Mucosa of descending colon (tissue), 3 donors: ENCODE results near the gene PDGFB. TPM values are rescaled to one million over a fixed set of nuclear protein-coding genes. Genes with fewer than 3 reads are reported as not detected.
A peak's percentile ranks its signal among the peaks of the same experiment; 100 is the strongest.

Experiments used
- ATAC-seq: fragments of 200-7000 bp; cut with Tn5 transposase; one replicate; pipeline ENCODE4 v1.9.1; 2020; ENCODE audit warnings: mild to moderate bottlenecking, moderate library complexity
- DNase-seq, 3 donors: peaks; one replicate each; pipeline ENCODE4 v3.0.0-alpha.2; 2020
- H3K36me3 ChIP-seq: fragments of 200-600 bp; one replicate; pipeline ENCODE4 v1.8.0; 2021; ENCODE audit warnings: low read depth, mild to moderate bottlenecking
- H3K4me1 ChIP-seq: fragments of 200-600 bp; one replicate; pipeline ENCODE4 v1.8.0; 2021; ENCODE audit warnings: low read depth, mild to moderate bottlenecking
- H3K4me3 ChIP-seq: fragments of 200-600 bp; one replicate; pipeline ENCODE4 v1.8.0; 2021; ENCODE audit warnings: mild to moderate bottlenecking
- H3K9me3 ChIP-seq: fragments of 200-600 bp; one replicate; pipeline ENCODE4 v1.8.0; 2021; ENCODE audit warnings: mild to moderate bottlenecking
- intact Hi-C, 2 donors: fragments of 100-400 bp; cut with DNase I in 1 of 2; cut with micrococcal nuclease in 1 of 2; formaldehyde crosslinking; loops; one replicate each; pipeline versions ENCODE4 v1.11.0 to v1.11.1; 2022; cut with DNase I, micrococcal nuclease
- total RNA-seq, 3 donors: library from RNA; stranded (reverse); fragmentation: NEBNext Ultra II Directional in 2 of 3; extraction: Animal tissue kit (Norgen Biotek cat#: 25700) in 2 of 3; gene quantifications; one replicate each; pipeline versions ENCODE4 v1.2.1 to v1.2.4, GENCODE V29; 2021 to 2023
- TF ChIP-seq, protein P1 (sequence below): fragments of 200-600 bp; IDR thresholded peaks from one replicate; pipeline ENCODE4 v1.8.0; 2022; ENCODE audit warnings: antibody characterized with exemption, mild to moderate bottlenecking
- donor health status: DM: no; HTN: no; CAD: no; lungs with moderate emphysema.
- donor health status: DM: no; HTN: no; CAD: no.
- donor health status: DM: no; HTN: yes; CAD: no.

The PDGFB gene
- total RNA-seq, 3 donors from 2014 or later = 1.8 to 16.6 (median 5.4) TPM

DNA sequence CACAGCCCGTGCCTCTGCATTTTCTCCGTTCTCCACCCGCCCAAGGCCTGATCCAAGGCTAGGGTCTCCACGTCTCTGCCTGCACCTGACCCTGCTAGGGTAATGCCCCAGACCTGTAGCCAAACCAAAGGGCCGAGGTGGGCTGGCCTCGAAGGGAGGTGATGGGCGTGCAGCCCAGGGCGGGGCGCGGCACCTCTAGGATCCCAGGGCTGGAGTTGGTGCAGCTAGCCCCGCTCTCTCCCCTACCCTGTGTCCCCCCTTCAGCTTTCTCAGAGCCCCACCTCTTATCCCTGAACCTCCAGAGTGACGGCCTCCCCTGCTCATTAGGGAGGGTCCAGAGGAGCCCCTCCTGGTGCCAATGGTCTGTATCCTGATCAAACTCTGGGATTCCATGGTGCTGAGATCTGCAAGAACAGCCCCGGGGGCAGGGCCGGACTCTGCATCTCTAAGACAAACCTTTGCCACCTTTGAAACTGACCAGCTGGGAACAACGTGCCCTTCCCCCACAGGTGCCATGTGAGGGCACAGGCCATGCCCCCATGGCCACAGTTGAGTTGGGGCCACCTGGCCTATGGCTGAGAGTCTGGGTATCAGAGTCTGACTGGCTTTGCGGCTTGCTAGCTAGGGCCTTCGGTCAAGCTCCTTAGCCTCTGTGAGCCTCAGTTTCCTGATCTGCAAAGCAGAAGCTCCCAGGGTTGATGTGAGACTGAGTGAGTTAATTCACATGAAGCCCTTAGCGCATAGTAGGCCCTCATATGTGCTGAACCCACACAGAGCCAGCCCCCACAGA, 69.2 kb downstream of the PDGFB start:
- intact Hi-C loops = loop anchor here in 1 of 2 donors (10.0 kb wide), 1 partner anchor 139 kb away; the partner anchor contains the start of gene RPL3
- TF ChIP-seq, protein P1, sequence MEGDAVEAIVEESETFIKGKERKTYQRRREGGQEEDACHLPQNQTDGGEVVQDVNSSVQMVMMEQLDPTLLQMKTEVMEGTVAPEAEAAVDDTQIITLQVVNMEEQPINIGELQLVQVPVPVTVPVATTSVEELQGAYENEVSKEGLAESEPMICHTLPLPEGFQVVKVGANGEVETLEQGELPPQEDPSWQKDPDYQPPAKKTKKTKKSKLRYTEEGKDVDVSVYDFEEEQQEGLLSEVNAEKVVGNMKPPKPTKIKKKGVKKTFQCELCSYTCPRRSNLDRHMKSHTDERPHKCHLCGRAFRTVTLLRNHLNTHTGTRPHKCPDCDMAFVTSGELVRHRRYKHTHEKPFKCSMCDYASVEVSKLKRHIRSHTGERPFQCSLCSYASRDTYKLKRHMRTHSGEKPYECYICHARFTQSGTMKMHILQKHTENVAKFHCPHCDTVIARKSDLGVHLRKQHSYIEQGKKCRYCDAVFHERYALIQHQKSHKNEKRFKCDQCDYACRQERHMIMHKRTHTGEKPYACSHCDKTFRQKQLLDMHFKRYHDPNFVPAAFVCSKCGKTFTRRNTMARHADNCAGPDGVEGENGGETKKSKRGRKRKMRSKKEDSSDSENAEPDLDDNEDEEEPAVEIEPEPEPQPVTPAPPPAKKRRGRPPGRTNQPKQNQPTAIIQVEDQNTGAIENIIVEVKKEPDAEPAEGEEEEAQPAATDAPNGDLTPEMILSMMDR = no peak
- Histone ChIP-seq H3K4me3 (no peak overlapping the region), H3K4me1 (peaks cover 16% of the 10 kb centered on the region), H3K36me3 (no peaks in the 10 kb centered on the region), H3K9me3 (no peaks in the 10 kb centered on the region)
- peak in 1 of 3 donors; percentile 56 for DNase-seq
- ATAC-seq = no peak

DNA sequence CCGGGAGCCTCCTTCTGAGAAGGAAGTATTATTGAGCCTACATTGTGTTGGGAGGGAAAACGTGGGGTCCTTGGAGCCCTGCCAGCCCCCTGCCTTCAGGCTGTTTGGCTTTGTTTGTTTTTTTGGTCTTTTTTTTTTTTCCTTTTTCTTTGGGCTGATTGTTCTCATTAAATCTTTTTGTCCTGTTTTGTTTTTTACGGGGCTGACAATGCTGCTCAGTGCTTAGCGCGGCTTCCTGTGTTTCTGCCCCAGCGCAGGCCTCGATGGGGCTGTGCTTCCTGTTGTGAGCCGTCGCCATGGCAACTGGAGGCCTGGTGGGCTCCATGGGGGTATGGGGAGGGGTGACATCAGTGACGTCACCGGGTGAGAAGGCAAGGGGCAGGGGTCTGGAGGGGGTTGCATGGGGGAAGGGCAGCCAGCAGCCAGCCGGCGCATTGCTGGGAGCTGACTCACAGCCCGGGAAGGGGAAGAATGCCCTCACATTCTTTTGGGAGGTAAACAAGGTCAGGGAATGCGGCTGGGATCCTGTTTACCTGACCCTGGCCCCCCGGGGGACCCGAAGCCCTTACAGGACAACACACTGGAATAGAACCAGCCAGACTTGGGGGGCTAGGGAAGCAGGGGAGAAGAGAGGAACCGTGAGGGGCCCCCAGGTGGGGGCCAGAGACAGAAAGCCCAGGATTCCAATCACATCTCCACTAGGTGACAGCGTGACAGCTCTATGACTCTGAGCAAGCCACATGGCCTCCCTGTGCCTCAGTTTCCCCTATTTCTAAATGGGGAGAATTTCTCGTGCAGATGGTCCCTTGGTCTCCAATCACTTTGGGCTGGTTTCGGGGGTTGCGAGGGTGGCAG, 70.1 kb downstream of the PDGFB start:
- ATAC-seq (peak; percentile 51), DNase-seq (peak; percentile 55 to 89 (median 69))
- TF ChIP-seq, protein P1 = no peak
- intact Hi-C loops = loop anchor here (5.0 to 10.0 kb wide), 2 partner anchors 138 to 140 kb away; partner anchors contain the start of gene RPL3 (in 1 of the 2)
- H3K4me3 ChIP-seq = no peak overlapping the region
- peaks cover 16% of the 10 kb centered on the region for H3K4me1 ChIP-seq
- H3K9me3 ChIP-seq = no peaks in the 10 kb centered on the region
- H3K36me3 ChIP-seq = no peaks in the 10 kb centered on the region

DNA sequence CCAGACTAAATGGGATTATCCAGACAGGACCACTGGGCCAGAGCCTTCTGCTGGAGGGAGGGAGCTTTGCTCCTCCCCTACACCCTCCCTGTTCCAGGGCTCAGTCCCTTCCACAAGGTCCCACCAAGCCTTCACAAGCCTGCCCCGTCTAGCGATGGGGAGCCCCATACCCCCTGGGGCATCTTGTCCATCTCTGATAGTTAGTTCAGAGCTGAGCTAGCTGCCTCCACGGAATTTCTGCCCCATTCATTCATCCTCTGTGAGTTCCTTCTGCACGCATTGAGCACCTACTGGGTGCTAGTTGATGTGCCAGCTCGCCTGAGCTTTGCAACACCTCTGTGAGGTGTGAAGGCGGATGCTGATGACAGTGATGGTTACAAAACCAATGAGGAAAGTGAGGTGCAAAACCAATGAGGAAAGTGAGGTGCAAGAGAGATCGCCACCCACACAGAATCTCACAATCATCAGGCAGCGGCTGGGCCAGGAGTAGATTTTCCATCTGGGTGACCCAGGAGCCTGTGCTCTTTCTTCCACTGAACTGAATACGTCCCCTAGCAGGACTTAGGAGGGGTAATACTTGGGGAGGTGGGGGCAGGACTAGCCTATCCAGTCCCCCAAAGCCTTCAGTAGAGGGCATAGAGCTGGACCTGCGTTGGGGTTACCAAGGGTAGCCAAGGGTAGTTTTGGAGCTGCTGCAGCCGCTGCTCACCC, 70.8 kb downstream of the PDGFB start:
- Histone ChIP-seq H3K4me1 (peaks cover 16% of the 10 kb centered on the region), H3K4me3 (no peak overlapping the region)
- intact Hi-C loops = loop anchor here (5.0 to 10.0 kb wide), 2 partner anchors 138 to 141 kb away; partner anchors contain the start of gene RPL3 (in 1 of the 2)

More for the DNA sequence above, 70.8 kb downstream of the PDGFB start:
- H3K36me3 ChIP-seq = no peaks in the 10 kb centered on the region
- TF ChIP-seq, protein P1 = no peak
- peak; percentile 24 for ATAC-seq
- no peaks in the 10 kb centered on the region for H3K9me3 ChIP-seq
- DNase-seq = peak in 1 of 3 donors; percentile 52

Other genes with a start within 250 kb of the PDGFB start
- 10 to 100 TPM; 23.1 to 30.6 (median 24.1) TPM for gene APOBEC3C, start 230.7 kb downstream of the PDGFB start, total RNA-seq
- gene APOBEC3D, start 223.9 kb downstream of the PDGFB start, total RNA-seq = 1 to 10 TPM; 4.6 to 7.0 (median 6.5) TPM
- gene APOBEC3F, start 204.1 kb downstream of the PDGFB start, total RNA-seq = 10 to 100 TPM in 1 of 3 donors, 1 to 10 TPM in 2; 7.4 to 14.1 (median 8.8) TPM
- 1 to 10 TPM; 5.7 to 6.2 (median 6.1) TPM for gene APOBEC3G, start 167.7 kb downstream of the PDGFB start, total RNA-seq
- under 1 TPM in 1 of 3 donors, not detected in 2; 0.51 TPM for gene APOBEC3H, start 147.7 kb downstream of the PDGFB start, total RNA-seq
- 100 to 1,000 TPM in 1 of 3 donors, 10 to 100 TPM in 2; 23.6 to 125 (median 29.2) TPM for gene CBX7, start 92.3 kb downstream of the PDGFB start, total RNA-seq
- 1,000 to 10,000 TPM; 1,561 to 1,749 (median 1,709) TPM for gene RPL3, start 74.6 kb upstream of the PDGFB start, total RNA-seq
- 10 to 100 TPM in 1 of 3 donors, 1 to 10 TPM in 2; 1.7 to 26.5 (median 2.9) TPM for gene SYNGR1, start 105.0 kb upstream of the PDGFB start, total RNA-seq
- gene TAB1, start 154.8 kb upstream of the PDGFB start, total RNA-seq = 10 to 100 TPM; 19.2 to 29.9 (median 24.8) TPM
- gene MGAT3, start 212.0 kb upstream of the PDGFB start, total RNA-seq = 1 to 10 TPM; 5.1 to 8.5 (median 6.5) TPM